ENCODE results near the gene WDFY3. TPM values are rescaled to one million over a fixed set of nuclear protein-coding genes. Genes with fewer than 3 reads are reported as not detected.

WDFY3 gene
- total and polyA plus RNA-seq, 9 of the 15 experiments (the other 6 are each of a cell fraction or from before 2014, with no cell fraction given): 0.58 to 13.5 (median 9.4) TPM

GRCh38 chr4:84925558-84925957 is 40.9 kb downstream of the WDFY3 start:
- Histone ChIP-seq H3K9me3 (replicated peaks; ENCODE audit: control insufficient read depth, insufficient read depth, low read depth, low read length) (no peaks in the 10 kb centered on the region), H3K79me2 (ENCODE audit: control insufficient read depth, insufficient read depth, low read length) (no peaks in the 10 kb centered on the region), H3K4me2 (ENCODE audit: insufficient read depth, low read length) (no peak overlapping the region), H3K36me3 (ENCODE audit: control insufficient read depth, insufficient read depth, low read length) (no peaks in the 10 kb centered on the region), H3K4me1 (replicated peaks in 1 of 2; ENCODE audit: control insufficient read depth in 2 of 2, insufficient read depth in 2 of 2, low read length in 2 of 2) (no peaks in the 10 kb centered on the region), H3K9me1 (ENCODE audit: control insufficient read depth, insufficient read depth, low read length) (no peaks in the 10 kb centered on the region), H3K4me3 (no peak overlapping the region), H3K27me3 (ENCODE audit: control insufficient read depth in 2 of 2, insufficient read depth in 2 of 2, low read length in 2 of 2) (no peaks in the 10 kb centered on the region), H4K20me1 (replicated peaks; ENCODE audit: control insufficient read depth, insufficient read depth, low read length) (no peaks in the 10 kb centered on the region), H2AFZ (ENCODE audit: low read depth, low read length) (no peak overlapping the region), H3K27ac (ENCODE audit: extremely low read depth, low read depth, low read length) (no peak overlapping the region), H3K9ac (ENCODE audit: insufficient read depth in 1 of 2, low read depth in 2 of 2, low read length in 2 of 2) (no peak overlapping the region)
- intact Hi-C loops (cut with micrococcal nuclease): no loop called here
- CTCF ChIA-PET (ENCODE audit: low intra/inter-chr PET ratio): no interaction called here
- no peak for TF ChIP-seq BACH1 (tag; IDR thresholded peaks at IDR 0.05)
- TF ChIP-seq CBX3 (IDR thresholded peaks at IDR 0.05; ENCODE audit: borderline replicate concordance in 1 of 2, low read length in 2 of 2): no peak
- no peak for TF ChIP-seq ZNF551 (CRISPR knock-in tag; IDR thresholded peaks at IDR 0.05)
- no peak for TF ChIP-seq JUNB (CRISPR knock-in tag; conservative IDR thresholded peaks at IDR 0.05)
- TF ChIP-seq PKNOX1 (IDR thresholded peaks at IDR 0.05): no peak
- no peak for TF ChIP-seq MCM3 (IDR thresholded peaks at IDR 0.05)
- no peak for TF ChIP-seq RBFOX2 (IDR thresholded peaks at IDR 0.05; ENCODE audit: low read depth, low read length)
- TF ChIP-seq GTF2A2 (tag; IDR thresholded peaks at IDR 0.05): no peak
- 8% methylated on average over 1 of the region's 1 CpG for WGBS (ENCODE audit: insufficient coverage, low coverage, missing lambda C conversion rate)
- in situ Hi-C loops (cut with MboI): no loop called here
- ATAC-seq (no peak), DNase-seq (ENCODE audit: extremely low read depth in 1 of 4, low spot score in 3 of 4) (no peak), FAIRE-seq (no peak)
- no TSS peak for BruUV-seq (replicated peaks)
- POLR2A ChIA-PET: no interaction called here
